NAMALWA (cell line): ENCODE data around the gene TNFRSF18.

Experiments used
- DNase-seq: peaks from one replicate; pipeline ENCODE4 v3.0.0-alpha.2; 2015; ENCODE audit warnings: low spot score

Gene TNFRSF18

GRCh38 chr1:1164701-1165451 lies 41.5 kb downstream of the TNFRSF18 start:
- DNase-seq, result no peak

- DNase-seq, result no peak
Measured at GRCh38 chr1:1164361-1164700, 42.1 kb downstream of the TNFRSF18 start.

GRCh38 chr1:1163538-1164070 lies 42.8 kb downstream of the TNFRSF18 start:
- DNase-seq, result no peak

GRCh38 chr1:1162597-1163537 lies 43.5 kb downstream of the TNFRSF18 start:
- DNase-seq, result no peak

GRCh38 chr1:1161683-1162079 lies 44.7 kb downstream of the TNFRSF18 start:
- no peak for DNase-seq

GRCh38 chr1:1161078-1161682 lies 45.2 kb downstream of the TNFRSF18 start:
- no peak for DNase-seq

GRCh38 chr1:1160281-1160930 lies 46.0 kb downstream of the TNFRSF18 start:
- no peak for DNase-seq

GRCh38 chr1:1157914-1158710 lies 48.3 kb downstream of the TNFRSF18 start:
- DNase-seq, result peak; percentile 56

- peak; percentile 50 for DNase-seq
Measured at GRCh38 chr1:1157426-1157913, 48.9 kb downstream of the TNFRSF18 start.

GRCh38 chr1:1157033-1157365 lies 49.4 kb downstream of the TNFRSF18 start:
- DNase-seq, result no peak

GRCh38 chr1:1156140-1157032 lies 50.0 kb downstream of the TNFRSF18 start:
- DNase-seq, result no peak

GRCh38 chr1:1155258-1155657 lies 51.1 kb downstream of the TNFRSF18 start:
- no peak for DNase-seq

- DNase-seq, result no peak
Measured at GRCh38 chr1:1153874-1154273, 52.5 kb downstream of the TNFRSF18 start.
